Raji (cell line): ENCODE measurements around the gene DCX.

Source experiments
- POLR2A ChIP-seq: IDR thresholded peaks from 2 replicates; pipeline ENCODE4 v1.6.1; 2011; ENCODE audit warnings: low read depth, low read length, control low read depth; ENCODE audit not compliant: insufficient read depth

The DCX gene

DNA sequence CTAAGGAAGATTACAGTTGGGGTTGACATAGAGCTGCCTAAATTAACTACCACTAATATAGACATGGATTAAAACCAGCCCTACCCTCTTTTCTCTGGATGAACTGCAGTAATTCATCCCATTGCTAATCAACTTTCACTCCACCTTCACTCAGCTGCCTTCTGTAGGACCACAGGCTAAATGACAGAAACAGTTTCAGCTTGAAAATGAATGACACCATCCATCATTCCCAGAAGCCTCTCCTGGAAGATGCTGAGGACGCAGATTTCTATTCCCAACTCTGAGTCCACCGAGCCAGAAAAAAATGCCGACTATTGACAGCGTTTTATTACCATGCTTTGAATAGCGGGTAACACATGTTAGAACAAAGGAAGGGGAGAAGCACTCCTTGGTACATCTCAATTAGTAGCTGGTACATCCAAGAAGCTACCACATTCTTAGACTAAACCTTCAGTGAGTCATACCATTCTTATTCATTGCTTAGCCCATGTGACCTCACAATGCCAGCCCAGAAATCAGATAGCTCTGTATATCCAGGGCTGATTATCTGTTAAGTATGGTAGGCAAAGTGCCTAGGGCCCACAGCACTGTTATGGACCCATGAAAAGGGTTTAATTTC lies 25.3 kb downstream of the DCX start:
- no peak for TF ChIP-seq POLR2A

DNA sequence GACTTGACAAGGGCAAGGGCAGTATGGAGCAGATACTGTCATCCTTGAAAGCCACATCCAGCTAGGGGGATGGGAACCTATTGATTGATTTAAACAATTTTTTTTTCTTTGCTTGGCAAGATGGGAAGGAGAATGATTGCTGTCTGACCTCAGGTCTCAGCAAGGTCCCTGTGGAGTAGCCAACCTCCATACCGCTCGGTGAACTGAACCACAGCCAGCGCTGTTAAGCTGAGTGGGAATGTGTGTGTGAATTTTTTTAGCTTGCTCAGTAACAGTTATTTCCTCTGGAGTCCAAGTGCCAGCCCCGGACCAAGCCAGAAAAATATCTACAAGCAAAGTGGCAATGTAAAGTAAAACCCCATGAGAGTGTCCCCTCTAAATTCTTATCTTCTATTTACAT lies 25.9 kb downstream of the DCX start:
- no peak for TF ChIP-seq POLR2A

DNA sequence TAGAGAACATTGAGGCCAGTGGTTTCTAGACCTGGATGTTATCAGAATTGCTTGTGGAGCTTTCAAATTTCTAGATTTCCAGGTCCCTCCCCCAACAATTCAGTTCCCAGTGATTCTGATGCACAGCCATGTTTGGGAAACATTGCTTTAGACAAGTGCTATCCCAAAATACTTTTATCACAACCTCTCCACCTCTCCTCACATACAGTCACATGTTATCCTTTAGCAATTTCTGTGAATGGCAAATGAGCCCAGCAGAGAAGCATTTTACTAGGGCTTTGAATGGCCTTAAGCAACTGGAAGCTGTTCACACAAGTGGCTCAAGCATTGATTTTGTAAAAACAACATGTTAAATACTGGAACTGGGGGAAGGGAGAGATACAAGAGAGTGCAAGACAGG lies 29.7 kb downstream of the DCX start:
- no peak for TF ChIP-seq POLR2A

GRCh38 chrX:111376897-111377578 lies 35.0 kb downstream of the DCX start:
- no peak for TF ChIP-seq POLR2A

GRCh38 chrX:111376486-111376885 lies 35.5 kb downstream of the DCX start:
- no peak for TF ChIP-seq POLR2A

DNA sequence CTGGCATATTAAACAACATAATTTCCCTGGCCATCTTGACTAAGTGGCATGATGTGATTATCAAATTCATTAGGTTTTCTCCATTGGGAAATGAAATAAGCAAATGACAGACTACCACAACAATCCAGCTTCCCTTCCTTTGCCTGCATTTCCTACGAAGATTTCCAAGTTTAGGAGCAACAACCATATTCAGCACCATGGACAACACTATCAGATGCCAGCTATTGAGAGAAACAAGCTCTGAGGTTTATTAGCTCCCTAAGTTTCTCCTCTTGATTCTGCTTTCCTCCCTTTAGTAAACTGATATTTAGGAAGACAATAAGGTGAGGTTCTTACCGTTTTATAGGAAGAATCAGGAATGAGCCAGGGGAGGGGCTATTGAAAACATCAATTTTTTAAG lies 36.2 kb downstream of the DCX start:
- no peak for TF ChIP-seq POLR2A

DNA sequence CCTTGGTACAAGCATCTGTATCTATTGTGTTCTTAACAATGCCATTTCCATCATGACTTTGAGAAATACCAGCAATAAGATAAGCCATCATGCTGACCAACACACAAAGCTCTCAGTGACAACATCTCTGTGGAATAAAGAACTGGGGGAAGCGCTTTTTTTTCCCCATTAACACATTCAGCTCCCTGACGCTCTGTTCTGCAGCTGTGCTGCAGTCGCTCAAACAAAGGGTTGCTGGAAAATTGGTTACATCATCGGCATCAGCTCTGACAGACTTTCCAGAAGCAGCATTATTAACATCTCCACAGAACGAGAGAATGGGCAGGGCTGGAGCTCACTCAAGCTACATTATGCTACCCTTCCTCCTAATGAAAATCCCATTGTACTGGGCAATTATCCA lies 39.9 kb downstream of the DCX start:
- no peak for TF ChIP-seq POLR2A

DNA sequence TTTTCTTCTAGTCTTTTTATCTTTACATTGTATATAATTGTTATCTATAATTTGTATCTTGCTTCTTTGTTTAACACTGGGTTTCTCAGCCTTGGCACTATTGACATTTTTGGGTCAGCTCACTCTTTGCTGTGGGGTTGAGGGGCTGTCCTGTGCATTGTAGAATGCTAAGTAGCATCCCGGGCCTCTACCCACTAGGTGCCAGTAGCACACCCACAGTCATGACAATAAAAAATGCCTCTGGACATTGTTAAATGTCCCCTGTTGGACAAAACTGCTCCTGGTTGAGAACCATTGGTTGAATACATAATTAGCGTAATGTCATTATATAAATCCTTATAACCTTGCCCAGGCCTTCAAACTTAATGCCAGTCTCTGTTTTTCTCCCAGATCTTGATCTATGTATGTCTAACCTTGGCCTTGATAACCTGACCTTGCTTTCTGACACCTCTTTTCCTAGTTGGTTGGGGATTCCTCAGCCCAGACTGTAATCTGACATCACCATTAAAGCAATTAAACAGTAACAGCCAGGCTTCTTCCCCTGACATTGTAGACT lies 46.1 kb downstream of the DCX start:
- TF ChIP-seq POLR2A, result no peak

DNA sequence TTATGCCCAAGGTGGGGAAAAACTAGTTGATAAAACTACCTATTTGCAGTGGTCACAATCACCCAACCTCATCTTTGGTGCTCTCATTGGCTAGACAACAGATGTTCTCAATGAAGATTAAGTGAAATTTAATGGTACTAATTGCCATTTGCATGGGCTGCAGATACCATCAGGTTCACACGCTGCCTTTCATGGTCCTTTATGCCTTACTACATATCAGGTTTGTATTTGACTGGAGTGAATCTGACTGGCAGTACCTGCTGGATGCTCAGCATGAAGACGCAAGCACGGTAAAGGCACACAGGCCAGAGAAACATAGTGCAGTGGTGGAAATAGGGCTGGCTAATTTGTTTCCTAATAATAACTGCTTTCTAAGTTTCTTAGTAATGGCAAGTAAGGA lies 48.3 kb downstream of the DCX start:
- no peak for TF ChIP-seq POLR2A

- TF ChIP-seq POLR2A, result no peak
These were observed 50.2 kb downstream of the DCX start for GRCh38 chrX:111361751-111362150.

DNA sequence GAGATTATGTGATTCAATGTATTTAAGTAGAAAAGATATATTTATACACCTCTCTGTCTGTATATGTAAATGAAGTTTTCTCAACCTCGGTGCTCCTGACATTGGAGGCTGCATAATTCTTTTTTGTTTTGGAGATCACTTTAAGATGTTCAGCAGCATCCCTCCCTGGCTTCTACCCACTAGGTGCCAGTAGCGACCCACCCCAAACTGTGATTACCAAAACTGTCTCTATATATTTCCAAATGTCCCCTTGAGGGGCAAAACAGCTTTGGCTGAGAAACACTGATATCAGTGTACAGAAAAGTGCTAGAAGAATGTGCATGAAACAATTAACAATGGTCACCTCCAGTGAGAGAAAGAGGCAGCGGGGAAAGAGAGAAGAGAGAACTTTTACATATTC lies 51.2 kb downstream of the DCX start:
- no peak for TF ChIP-seq POLR2A

- no peak for TF ChIP-seq POLR2A
These were observed 56.4 kb downstream of the DCX start for GRCh38 chrX:111355523-111356115.

GRCh38 chrX:111354496-111354895 lies 57.5 kb downstream of the DCX start:
- no peak for TF ChIP-seq POLR2A

DNA sequence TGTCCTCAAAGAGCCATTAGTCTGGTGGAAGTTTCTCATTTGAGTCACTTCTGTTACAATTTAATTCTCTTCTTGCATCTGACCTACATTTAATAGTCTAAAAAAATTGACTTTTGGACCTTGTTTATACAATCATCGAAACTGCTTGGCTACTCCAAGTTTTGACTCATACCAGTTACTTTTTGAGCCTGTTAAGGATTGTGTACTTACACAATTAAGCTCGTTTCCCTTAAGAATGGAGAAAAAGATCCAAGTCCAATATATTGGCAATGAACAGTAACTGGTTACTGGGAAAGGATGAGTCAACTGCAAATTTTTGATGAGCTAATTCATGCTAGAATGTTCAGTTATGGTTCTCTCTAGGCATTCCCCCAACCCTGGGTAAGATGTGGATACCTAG lies 58.2 kb downstream of the DCX start:
- TF ChIP-seq POLR2A, result no peak

- TF ChIP-seq POLR2A, result no peak
These were observed 59.6 kb downstream of the DCX start for GRCh38 chrX:111352424-111352823.

- TF ChIP-seq POLR2A, result no peak
These were observed 62.1 kb downstream of the DCX start for GRCh38 chrX:111349934-111350333.
